GM12875 (cell line): ENCODE data around the gene CAMK2D.

Source experiments
- H3K4me3 ChIP-seq: one replicate; pipeline ENCODE4 v1.5.1; 2011; ENCODE audit warnings: low read depth, low read length, control low read depth
- TF ChIP-seq, protein P1 (sequence below): IDR thresholded peaks from 2 replicates; pipeline ENCODE4 v1.5.1; 2011; ENCODE audit warnings: low read depth, mild to moderate bottlenecking, control low read depth, inconsistent platforms, low read length, moderate library complexity, borderline replicate concordance; ENCODE audit not compliant: insufficient read depth

Gene CAMK2D

GRCh38 chr4:113788888-113789287 lies 27.4 kb upstream of the CAMK2D start:
- no peak overlapping the region for H3K4me3 ChIP-seq

DNA sequence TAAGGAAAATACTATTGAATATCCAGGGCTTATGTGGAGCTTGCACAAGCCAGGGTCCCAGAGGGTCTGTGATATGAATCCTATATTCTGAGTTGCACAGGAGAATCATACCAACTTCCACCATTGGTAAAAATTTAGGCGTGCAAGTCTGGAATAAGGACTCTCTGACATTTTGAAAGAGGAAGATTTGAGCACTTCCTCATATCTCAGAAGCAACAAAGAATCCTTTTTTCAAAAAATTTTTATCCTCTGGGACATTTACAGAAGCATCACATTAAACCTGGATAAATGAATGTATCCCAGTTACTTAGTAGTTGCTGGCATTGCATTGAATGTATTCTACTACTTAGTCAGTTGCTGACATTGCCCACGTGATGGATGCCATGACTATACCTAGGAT lies 24.2 kb upstream of the CAMK2D start:
- no peak overlapping the region for H3K4me3 ChIP-seq
- TF ChIP-seq, protein P1, sequence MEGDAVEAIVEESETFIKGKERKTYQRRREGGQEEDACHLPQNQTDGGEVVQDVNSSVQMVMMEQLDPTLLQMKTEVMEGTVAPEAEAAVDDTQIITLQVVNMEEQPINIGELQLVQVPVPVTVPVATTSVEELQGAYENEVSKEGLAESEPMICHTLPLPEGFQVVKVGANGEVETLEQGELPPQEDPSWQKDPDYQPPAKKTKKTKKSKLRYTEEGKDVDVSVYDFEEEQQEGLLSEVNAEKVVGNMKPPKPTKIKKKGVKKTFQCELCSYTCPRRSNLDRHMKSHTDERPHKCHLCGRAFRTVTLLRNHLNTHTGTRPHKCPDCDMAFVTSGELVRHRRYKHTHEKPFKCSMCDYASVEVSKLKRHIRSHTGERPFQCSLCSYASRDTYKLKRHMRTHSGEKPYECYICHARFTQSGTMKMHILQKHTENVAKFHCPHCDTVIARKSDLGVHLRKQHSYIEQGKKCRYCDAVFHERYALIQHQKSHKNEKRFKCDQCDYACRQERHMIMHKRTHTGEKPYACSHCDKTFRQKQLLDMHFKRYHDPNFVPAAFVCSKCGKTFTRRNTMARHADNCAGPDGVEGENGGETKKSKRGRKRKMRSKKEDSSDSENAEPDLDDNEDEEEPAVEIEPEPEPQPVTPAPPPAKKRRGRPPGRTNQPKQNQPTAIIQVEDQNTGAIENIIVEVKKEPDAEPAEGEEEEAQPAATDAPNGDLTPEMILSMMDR: no peak

More at GRCh38 chr4:113788888-113789287, 27.4 kb upstream of the CAMK2D start:
- TF ChIP-seq, protein P1: no peak

GRCh38 chr4:113784497-113785250 lies 23.1 kb upstream of the CAMK2D start:
- TF ChIP-seq, protein P1: no peak
- no peak overlapping the region for H3K4me3 ChIP-seq

DNA sequence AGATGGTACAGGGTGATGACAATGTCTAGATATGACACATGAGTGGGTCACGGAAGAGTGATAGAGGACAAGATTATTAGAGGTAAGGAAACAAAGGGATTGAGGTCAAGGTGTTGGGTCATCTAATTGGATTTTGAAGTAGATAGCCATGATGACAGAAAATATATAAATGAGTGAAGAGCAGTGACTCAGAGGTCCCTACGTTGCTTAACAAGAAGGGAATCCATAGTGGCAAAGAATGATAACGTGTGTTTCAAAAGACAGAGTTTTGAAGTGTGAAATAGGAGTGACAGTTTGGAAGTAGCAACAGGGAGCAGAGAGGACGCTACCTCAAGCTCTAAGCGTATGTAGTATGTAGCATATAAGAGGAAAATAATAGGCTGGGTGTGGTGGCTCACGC lies 22.2 kb upstream of the CAMK2D start:
- H3K4me3 ChIP-seq: no peak overlapping the region
- TF ChIP-seq, protein P1: no peak

GRCh38 chr4:113783289-113783688 lies 21.8 kb upstream of the CAMK2D start:
- TF ChIP-seq, protein P1: no peak
- H3K4me3 ChIP-seq: no peak overlapping the region

DNA sequence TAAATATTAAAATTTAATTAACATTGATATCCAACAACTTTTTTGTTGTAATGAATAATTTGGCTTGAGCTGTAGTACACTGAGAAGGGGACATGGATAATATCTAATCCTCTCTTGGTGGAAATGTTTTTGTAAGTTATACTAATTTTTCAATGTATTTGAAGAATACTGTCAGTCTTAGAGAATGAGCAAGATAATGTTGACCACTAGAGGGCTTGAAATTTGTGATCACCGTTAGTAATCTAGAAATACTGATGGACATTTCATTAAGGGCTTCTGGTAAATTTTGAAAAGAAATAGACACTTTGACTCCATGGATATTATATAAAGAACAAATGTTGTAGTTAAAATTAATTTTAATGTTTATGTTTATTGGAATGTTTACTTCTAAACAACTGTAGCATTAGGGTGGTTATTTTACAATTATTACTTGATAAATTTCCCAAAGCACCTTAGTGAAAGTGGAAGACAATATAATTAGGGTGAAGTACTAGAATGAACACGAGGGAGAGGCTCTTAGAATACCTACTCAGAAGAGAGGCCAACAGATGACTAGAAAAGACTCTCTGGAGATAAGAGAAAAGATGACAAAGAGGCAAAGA lies 20.0 kb upstream of the CAMK2D start:
- TF ChIP-seq, protein P1: peak; percentile 34; the same call in 1 of the 2 replicates

GRCh38 chr4:113776679-113777078 lies 15.1 kb upstream of the CAMK2D start:
- no peak overlapping the region for H3K4me3 ChIP-seq
- TF ChIP-seq, protein P1: no peak

More for the DNA sequence above, 20.0 kb upstream of the CAMK2D start:
- H3K4me3 ChIP-seq: no peak overlapping the region
